MM.1S (cell line): ENCODE results near the gene SORT1.

ENCODE experiments used
- DNase-seq: peaks from one replicate; pipeline ENCODE4 v3.0.0-alpha.2; 2015
- H2AFZ ChIP-seq: fragments of 300-600 bp; sonication (generic); 2 replicates; pipeline ENCODE4 v1.6.0; 2016; ENCODE audit warnings: antibody characterized with exemption, low read length
- H3F3A ChIP-seq: fragments of 300-600 bp; sonication (generic); 2 replicates; pipeline ENCODE4 v1.6.1; 2016; ENCODE audit warnings: mild to moderate bottlenecking, antibody characterized with exemption, low read length, moderate library complexity, mixed read lengths; ENCODE audit not compliant: insufficient read depth
- H3K27ac ChIP-seq: fragments of 300-600 bp; sonication (generic); 2 replicates; pipeline ENCODE4 v1.5.1; 2016; ENCODE audit warnings: mild to moderate bottlenecking, low read length
- H3K27me3 ChIP-seq: fragments of 300-600 bp; sonication (generic); replicated peaks from 2 replicates; pipeline ENCODE4 v1.6.0; 2016; ENCODE audit warnings: low read length; ENCODE audit not compliant: insufficient read depth
- H3K36me3 ChIP-seq: fragments of 300-600 bp; sonication (generic); replicated peaks from 2 replicates; pipeline ENCODE4 v1.6.1; 2016; ENCODE audit warnings: mild to moderate bottlenecking, low read length, mixed read lengths; ENCODE audit not compliant: insufficient read depth
- H3K4me1 ChIP-seq: fragments of 300-600 bp; sonication (generic); 2 replicates; pipeline ENCODE4 v1.6.1; 2016; ENCODE audit warnings: low read length, mixed read lengths
- H3K4me2 ChIP-seq: fragments of 300-600 bp; sonication (generic); 2 replicates; pipeline ENCODE4 v1.6.0; 2016; ENCODE audit warnings: low read depth, low read length
- H3K4me3 ChIP-seq: fragments of 300-600 bp; sonication (generic); 2 replicates; pipeline ENCODE4 v1.5.1; 2016; ENCODE audit warnings: low read length, mixed read lengths
- H3K79me2 ChIP-seq: fragments of 300-600 bp; sonication (generic); 2 replicates; pipeline ENCODE4 v1.6.1; 2016; ENCODE audit warnings: mixed run types, low read length, mixed read lengths
- H3K9ac ChIP-seq: fragments of 300-600 bp; sonication (generic); 2 replicates; pipeline ENCODE4 v1.6.1; 2016; ENCODE audit warnings: low read length, mixed read lengths
- H3K9me2 ChIP-seq: fragments of 300-600 bp; sonication (generic); replicated peaks from 2 replicates; pipeline ENCODE4 v1.6.1; 2016; ENCODE audit warnings: mild to moderate bottlenecking, low read length, mixed read lengths; ENCODE audit not compliant: insufficient read depth
- H3K9me3 ChIP-seq: fragments of 300-600 bp; sonication (generic); replicated peaks from 2 replicates; pipeline ENCODE4 v1.6.1; 2016; ENCODE audit warnings: mild to moderate bottlenecking, low read length, mixed read lengths; ENCODE audit not compliant: insufficient read depth
- H4K20me1 ChIP-seq: fragments of 300-600 bp; sonication (generic); 2 replicates; pipeline ENCODE4 v1.6.1; 2016; ENCODE audit warnings: mild to moderate bottlenecking, low read length, moderate library complexity, mixed read lengths; ENCODE audit not compliant: insufficient read depth
- EZH2 ChIP-seq: fragments of 300-600 bp; sonication (generic); optimal IDR thresholded peaks from 2 replicates; pipeline ENCODE3; 2017; ENCODE audit warnings: low read depth, mild to moderate bottlenecking, antibody characterized with exemption, low read length, mixed read lengths
- EZH2phosphoT487 ChIP-seq: fragments of 300-600 bp; sonication (generic); IDR thresholded peaks from 2 replicates; pipeline ENCODE4 v1.6.1; 2018; ENCODE audit warnings: antibody characterized with exemption, low read length
- TF ChIP-seq, protein P1 (sequence below): fragments of 300-600 bp; sonication (generic); IDR thresholded peaks from 2 replicates; pipeline ENCODE4 v1.5.1; 2016; ENCODE audit warnings: antibody characterized with exemption, low read length, mixed read lengths

The SORT1 gene

DNA sequence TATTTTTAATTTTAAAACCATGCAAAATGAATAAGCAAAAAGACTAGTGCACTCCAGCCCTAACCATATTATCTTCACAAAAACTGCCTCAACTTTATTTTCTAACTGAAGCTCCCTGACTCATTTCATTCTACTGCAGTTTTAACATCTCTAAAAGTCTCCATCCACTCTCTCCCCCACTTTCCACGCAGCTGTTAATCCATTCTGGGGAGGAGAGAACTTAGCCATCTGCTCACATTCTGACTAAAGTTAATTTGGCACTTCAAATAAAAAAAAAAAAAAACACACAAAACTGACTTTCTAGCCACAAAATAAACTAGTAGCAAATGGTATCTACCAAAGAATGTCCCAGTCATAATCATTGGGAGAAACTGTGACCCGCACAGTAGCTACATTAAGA lies 85.5 kb downstream of the SORT1 start:
- no peaks in the 10 kb centered on the region for H3K27me3 ChIP-seq
- no peaks in the 10 kb centered on the region for H3K9me3 ChIP-seq
- no peak overlapping the region for H3K9ac ChIP-seq
- H3K27ac ChIP-seq, result no peak overlapping the region
- no peaks in the 10 kb centered on the region for H3K4me1 ChIP-seq
- no peaks in the 10 kb centered on the region for H3K36me3 ChIP-seq
- H3K9me2 ChIP-seq, result no peaks in the 10 kb centered on the region
- H3K4me2 ChIP-seq, result no peak overlapping the region
- TF ChIP-seq EZH2phosphoT487 (no peak), EZH2 (no peak)
- TF ChIP-seq, protein P1, sequence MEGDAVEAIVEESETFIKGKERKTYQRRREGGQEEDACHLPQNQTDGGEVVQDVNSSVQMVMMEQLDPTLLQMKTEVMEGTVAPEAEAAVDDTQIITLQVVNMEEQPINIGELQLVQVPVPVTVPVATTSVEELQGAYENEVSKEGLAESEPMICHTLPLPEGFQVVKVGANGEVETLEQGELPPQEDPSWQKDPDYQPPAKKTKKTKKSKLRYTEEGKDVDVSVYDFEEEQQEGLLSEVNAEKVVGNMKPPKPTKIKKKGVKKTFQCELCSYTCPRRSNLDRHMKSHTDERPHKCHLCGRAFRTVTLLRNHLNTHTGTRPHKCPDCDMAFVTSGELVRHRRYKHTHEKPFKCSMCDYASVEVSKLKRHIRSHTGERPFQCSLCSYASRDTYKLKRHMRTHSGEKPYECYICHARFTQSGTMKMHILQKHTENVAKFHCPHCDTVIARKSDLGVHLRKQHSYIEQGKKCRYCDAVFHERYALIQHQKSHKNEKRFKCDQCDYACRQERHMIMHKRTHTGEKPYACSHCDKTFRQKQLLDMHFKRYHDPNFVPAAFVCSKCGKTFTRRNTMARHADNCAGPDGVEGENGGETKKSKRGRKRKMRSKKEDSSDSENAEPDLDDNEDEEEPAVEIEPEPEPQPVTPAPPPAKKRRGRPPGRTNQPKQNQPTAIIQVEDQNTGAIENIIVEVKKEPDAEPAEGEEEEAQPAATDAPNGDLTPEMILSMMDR, result no peak
- H2AFZ ChIP-seq, result no peak overlapping the region
- no peaks in the 10 kb centered on the region for H3K79me2 ChIP-seq
- H3K4me3 ChIP-seq, result no peak overlapping the region
- no peaks in the 10 kb centered on the region for H4K20me1 ChIP-seq
- H3F3A ChIP-seq, result no peaks in the 10 kb centered on the region
- no peak for DNase-seq

DNA sequence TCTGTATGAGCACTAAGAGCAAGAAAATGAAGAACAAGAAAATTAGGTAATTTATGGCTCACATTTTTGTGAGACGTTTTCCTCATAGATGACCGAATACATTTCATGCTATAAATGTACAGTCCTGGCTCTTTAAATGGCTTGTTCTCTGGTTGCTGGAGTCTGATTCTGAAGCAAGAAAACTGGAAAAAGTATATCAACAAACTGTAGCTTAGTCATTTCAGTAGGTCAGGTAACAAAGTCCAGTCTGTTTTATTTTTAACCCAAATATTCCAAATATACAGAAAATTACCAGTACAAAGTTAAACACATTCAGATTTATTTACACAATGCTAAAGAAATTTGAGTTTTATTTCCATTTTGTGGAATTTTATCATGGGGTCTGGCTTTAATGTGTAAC lies 88.4 kb downstream of the SORT1 start:
- TF ChIP-seq EZH2phosphoT487 (no peak), EZH2 (no peak)
- TF ChIP-seq, protein P1, result no peak
- H3K9ac ChIP-seq, result no peak overlapping the region
- no peak overlapping the region for H2AFZ ChIP-seq
- H3F3A ChIP-seq, result no peaks in the 10 kb centered on the region
- H3K9me2 ChIP-seq, result no peaks in the 10 kb centered on the region
- no peaks in the 10 kb centered on the region for H3K9me3 ChIP-seq
- H3K36me3 ChIP-seq, result no peaks in the 10 kb centered on the region
- H3K27me3 ChIP-seq, result no peaks in the 10 kb centered on the region
- DNase-seq, result no peak
- H3K79me2 ChIP-seq, result no peaks in the 10 kb centered on the region
- H3K4me2 ChIP-seq, result no peak overlapping the region
- H3K27ac ChIP-seq, result no peak overlapping the region
- no peaks in the 10 kb centered on the region for H3K4me1 ChIP-seq
- H3K4me3 ChIP-seq, result no peak overlapping the region
- H4K20me1 ChIP-seq, result no peaks in the 10 kb centered on the region

DNA sequence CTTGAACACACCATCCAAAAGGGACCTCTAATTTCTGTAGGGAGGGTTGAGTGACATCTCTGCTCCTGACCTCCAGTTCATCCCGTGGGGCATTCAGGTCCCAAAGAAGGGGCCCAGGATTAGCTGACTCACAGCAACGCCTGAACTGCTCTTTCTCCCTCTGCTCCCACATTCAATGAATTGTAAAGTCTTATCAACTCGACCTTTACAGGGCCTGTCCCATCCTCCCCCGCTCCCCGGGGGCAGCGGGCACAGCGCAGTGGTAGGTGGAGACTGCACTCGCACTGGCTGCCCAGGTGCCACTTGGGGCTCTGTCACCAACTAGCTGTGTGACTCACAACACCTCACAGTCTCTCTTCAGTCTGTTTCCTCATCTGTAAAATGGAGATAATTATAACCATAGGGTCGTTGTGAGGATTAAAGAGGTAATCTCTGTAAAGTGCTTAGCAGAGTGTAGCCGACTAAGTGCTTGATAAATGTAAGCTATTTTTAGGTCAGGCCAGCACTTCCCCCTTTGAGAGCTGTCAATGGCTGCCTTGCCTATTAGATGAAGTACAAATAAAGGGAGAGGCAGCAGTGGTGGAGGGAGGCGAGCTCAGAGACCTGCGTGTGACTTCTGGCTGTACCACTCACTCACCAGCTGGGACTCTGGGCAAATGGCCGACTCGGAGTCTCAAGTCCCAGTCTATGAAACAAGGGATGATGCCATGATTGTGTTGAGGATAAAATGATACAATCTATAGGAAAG lies 90.3 kb downstream of the SORT1 start:
- no peak overlapping the region for H2AFZ ChIP-seq
- no peaks in the 10 kb centered on the region for H3F3A ChIP-seq
- H3K4me1 ChIP-seq, result no peaks in the 10 kb centered on the region
- no peaks in the 10 kb centered on the region for H4K20me1 ChIP-seq
- no peaks in the 10 kb centered on the region for H3K36me3 ChIP-seq
- H3K27ac ChIP-seq, result no peak overlapping the region
- no peaks in the 10 kb centered on the region for H3K9me3 ChIP-seq
- H3K9ac ChIP-seq, result no peak overlapping the region
- H3K4me2 ChIP-seq, result no peak overlapping the region
- no peaks in the 10 kb centered on the region for H3K79me2 ChIP-seq
- DNase-seq, result no peak
- TF ChIP-seq EZH2phosphoT487 (no peak), EZH2 (no peak)
- TF ChIP-seq, protein P1, result no peak
- H3K9me2 ChIP-seq, result no peaks in the 10 kb centered on the region
- H3K27me3 ChIP-seq, result no peaks in the 10 kb centered on the region
- H3K4me3 ChIP-seq, result no peak overlapping the region
